Measurements from ENCODE around the gene RBP3. TPM values are rescaled to one million over a fixed set of nuclear protein-coding genes. Genes with fewer than 3 reads are reported as not detected.

RBP3 gene
- total and polyA plus RNA-seq, 2 donors (not counting 1 experiment from before 2014, with no cell fraction given): not detected

GRCh38 chr10:47329855-47330254, 18.3 kb upstream of the RBP3 start:
- DNase-seq (ENCODE audit: low read depth in 2 of 2): no peak
- Histone ChIP-seq H3K27ac (ENCODE audit: insufficient read depth, low read length) (no peak overlapping the region), H4K20me1 (ENCODE audit: control insufficient read depth, extremely low read depth, insufficient read depth, low read length) (no peaks in the 10 kb centered on the region), H3K4me2 (ENCODE audit: extremely low read depth, insufficient read depth, low read length) (no peak overlapping the region), H3K9ac (ENCODE audit: insufficient read depth, low read length) (no peak overlapping the region), H3K79me2 (ENCODE audit: control insufficient read depth, insufficient read depth, low read length) (no peaks in the 10 kb centered on the region), H3K9me3 (ENCODE audit: control insufficient read depth, insufficient read depth, low read depth, low read length) (no peaks in the 10 kb centered on the region), H3K4me1 (ENCODE audit: control insufficient read depth, extremely low read depth, insufficient read depth, low read length) (no peaks in the 10 kb centered on the region), H3K27me3 (ENCODE audit: control insufficient read depth, insufficient read depth, low read length) (peaks cover 3% of the 10 kb centered on the region), H3K36me3 (ENCODE audit: control insufficient read depth, insufficient read depth, low read length) (no peaks in the 10 kb centered on the region), H2AFZ (ENCODE audit: low read length) (no peak overlapping the region), H3K4me3 (replicated peaks in 1 of 4; ENCODE audit: control extremely low read depth in 1 of 4, insufficient read depth in 1 of 4, low read depth in 3 of 4, low read length in 4 of 4) (no peak overlapping the region)
- no peak for TF ChIP-seq EZH2 (IDR thresholded peaks at IDR 0.05; ENCODE audit: low read length, missing control alignments)
- TF ChIP-seq, protein P1, sequence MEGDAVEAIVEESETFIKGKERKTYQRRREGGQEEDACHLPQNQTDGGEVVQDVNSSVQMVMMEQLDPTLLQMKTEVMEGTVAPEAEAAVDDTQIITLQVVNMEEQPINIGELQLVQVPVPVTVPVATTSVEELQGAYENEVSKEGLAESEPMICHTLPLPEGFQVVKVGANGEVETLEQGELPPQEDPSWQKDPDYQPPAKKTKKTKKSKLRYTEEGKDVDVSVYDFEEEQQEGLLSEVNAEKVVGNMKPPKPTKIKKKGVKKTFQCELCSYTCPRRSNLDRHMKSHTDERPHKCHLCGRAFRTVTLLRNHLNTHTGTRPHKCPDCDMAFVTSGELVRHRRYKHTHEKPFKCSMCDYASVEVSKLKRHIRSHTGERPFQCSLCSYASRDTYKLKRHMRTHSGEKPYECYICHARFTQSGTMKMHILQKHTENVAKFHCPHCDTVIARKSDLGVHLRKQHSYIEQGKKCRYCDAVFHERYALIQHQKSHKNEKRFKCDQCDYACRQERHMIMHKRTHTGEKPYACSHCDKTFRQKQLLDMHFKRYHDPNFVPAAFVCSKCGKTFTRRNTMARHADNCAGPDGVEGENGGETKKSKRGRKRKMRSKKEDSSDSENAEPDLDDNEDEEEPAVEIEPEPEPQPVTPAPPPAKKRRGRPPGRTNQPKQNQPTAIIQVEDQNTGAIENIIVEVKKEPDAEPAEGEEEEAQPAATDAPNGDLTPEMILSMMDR (conservative IDR thresholded peaks at IDR 0.05 in 1 of 2, IDR thresholded peaks at IDR 0.05 in 1 of 2; ENCODE audit: low read depth in 1 of 2, low read length in 2 of 2): no peak

DNA sequence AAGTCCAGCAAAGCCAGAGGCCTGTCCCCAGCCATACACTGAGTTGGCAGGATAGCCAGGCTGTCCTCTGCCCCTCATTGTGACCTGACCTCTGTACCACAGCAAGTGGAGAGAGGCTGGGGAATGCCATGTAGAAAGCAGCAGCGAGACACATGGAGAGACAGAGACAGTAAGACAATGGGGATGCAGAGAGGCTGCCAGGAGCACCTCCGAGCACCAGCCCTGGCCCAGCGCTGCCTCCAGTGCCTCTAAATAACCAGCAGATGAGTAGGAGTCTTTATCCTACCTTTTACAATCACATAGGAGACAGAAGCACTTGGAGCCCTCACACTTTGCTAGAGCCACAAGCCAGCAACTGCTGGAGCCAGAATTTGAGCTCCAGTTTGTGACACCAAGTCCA, 17.8 kb upstream of the RBP3 start:
- no peak for DNase-seq (ENCODE audit: low read depth in 2 of 2)
- H3K36me3 ChIP-seq (ENCODE audit: control insufficient read depth, insufficient read depth, low read length): no peaks in the 10 kb centered on the region
- H3K4me1 ChIP-seq (ENCODE audit: control insufficient read depth, extremely low read depth, insufficient read depth, low read length): no peaks in the 10 kb centered on the region
- H3K9ac ChIP-seq (ENCODE audit: insufficient read depth, low read length): no peak overlapping the region
- H4K20me1 ChIP-seq (ENCODE audit: control insufficient read depth, extremely low read depth, insufficient read depth, low read length): no peaks in the 10 kb centered on the region
- no peak overlapping the region for H3K27ac ChIP-seq (ENCODE audit: insufficient read depth, low read length)
- no peak overlapping the region for H3K4me3 ChIP-seq (replicated peaks in 1 of 4; ENCODE audit: control extremely low read depth in 1 of 4, insufficient read depth in 1 of 4, low read depth in 3 of 4, low read length in 4 of 4)
- H3K79me2 ChIP-seq (ENCODE audit: control insufficient read depth, insufficient read depth, low read length): no peaks in the 10 kb centered on the region
- no peaks in the 10 kb centered on the region for H3K9me3 ChIP-seq (ENCODE audit: control insufficient read depth, insufficient read depth, low read depth, low read length)
- H3K27me3 ChIP-seq (ENCODE audit: control insufficient read depth, insufficient read depth, low read length): peaks cover 3% of the 10 kb centered on the region
- no peak for TF ChIP-seq EZH2 (IDR thresholded peaks at IDR 0.05; ENCODE audit: low read length, missing control alignments)
- TF ChIP-seq, protein P1 (conservative IDR thresholded peaks at IDR 0.05 in 1 of 2, IDR thresholded peaks at IDR 0.05 in 1 of 2; ENCODE audit: low read depth in 1 of 2, low read length in 2 of 2): no peak
- no peak overlapping the region for H3K4me2 ChIP-seq (ENCODE audit: extremely low read depth, insufficient read depth, low read length)
- H2AFZ ChIP-seq (ENCODE audit: low read length): no peak overlapping the region

DNA sequence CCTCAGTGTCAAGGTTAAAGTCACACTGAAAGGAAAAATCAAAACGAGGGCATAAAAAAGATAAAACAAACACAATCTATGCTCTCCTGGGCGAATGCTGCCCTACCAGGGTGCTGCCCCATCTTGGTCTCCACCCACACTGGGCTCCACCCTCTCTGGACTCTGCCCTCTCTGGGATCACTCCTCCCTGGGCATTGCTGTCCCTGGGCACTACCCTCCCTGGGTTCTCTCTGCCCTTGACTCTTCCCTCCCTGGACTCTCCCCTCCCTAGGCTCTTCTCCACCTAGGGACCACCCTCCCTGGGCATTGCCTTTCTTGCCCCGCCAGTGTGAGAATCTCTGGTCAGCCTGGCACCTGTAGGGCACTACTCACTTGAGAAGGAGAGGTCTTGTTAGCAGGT, 17.4 kb upstream of the RBP3 start:
- H4K20me1 ChIP-seq (ENCODE audit: control insufficient read depth, extremely low read depth, insufficient read depth, low read length): no peaks in the 10 kb centered on the region
- no peaks in the 10 kb centered on the region for H3K79me2 ChIP-seq (ENCODE audit: control insufficient read depth, insufficient read depth, low read length)
- no peak overlapping the region for H2AFZ ChIP-seq (ENCODE audit: low read length)
- H3K4me1 ChIP-seq (ENCODE audit: control insufficient read depth, extremely low read depth, insufficient read depth, low read length): no peaks in the 10 kb centered on the region
- H3K9ac ChIP-seq (ENCODE audit: insufficient read depth, low read length): no peak overlapping the region
- no peak overlapping the region for H3K27ac ChIP-seq (ENCODE audit: insufficient read depth, low read length)
- H3K27me3 ChIP-seq (ENCODE audit: control insufficient read depth, insufficient read depth, low read length): peaks cover 3% of the 10 kb centered on the region
- no peak overlapping the region for H3K4me2 ChIP-seq (ENCODE audit: extremely low read depth, insufficient read depth, low read length)
- TF ChIP-seq EZH2 (IDR thresholded peaks at IDR 0.05; ENCODE audit: low read length, missing control alignments): no peak
- TF ChIP-seq, protein P1 (conservative IDR thresholded peaks at IDR 0.05 in 1 of 2, IDR thresholded peaks at IDR 0.05 in 1 of 2; ENCODE audit: low read depth in 1 of 2, low read length in 2 of 2): no peak
- DNase-seq (ENCODE audit: low read depth in 2 of 2): no peak
- no peaks in the 10 kb centered on the region for H3K36me3 ChIP-seq (ENCODE audit: control insufficient read depth, insufficient read depth, low read length)
- H3K4me3 ChIP-seq (replicated peaks in 1 of 4; ENCODE audit: control extremely low read depth in 1 of 4, insufficient read depth in 1 of 4, low read depth in 3 of 4, low read length in 4 of 4): no peak overlapping the region
- H3K9me3 ChIP-seq (ENCODE audit: control insufficient read depth, insufficient read depth, low read depth, low read length): no peaks in the 10 kb centered on the region

Data from fibroblast of lung (primary cell).